H7 (cell line): ENCODE results near the gene ARHGAP23. TPM values are rescaled to one million over a fixed set of nuclear protein-coding genes. Genes with fewer than 3 reads are reported as not detected.
"Not testable (repeated sequence)": the region's sequence is repeated elsewhere in the genome, so short reads cannot be mapped to it uniquely, and the experiment has no call there.

Source experiments
- DNase-seq: peaks from one replicate; pipeline ENCODE4 v3.0.0; 2012
- H3K27me3 ChIP-seq: 2 replicates; pipeline ENCODE4 v1.6.0; 2011; ENCODE audit warnings: mild to moderate bottlenecking, low read length; ENCODE audit not compliant: control insufficient read depth, insufficient read depth
- H3K36me3 ChIP-seq: replicated peaks from 2 replicates; pipeline ENCODE4 v1.5.1; 2011; ENCODE audit warnings: low read length; ENCODE audit not compliant: control insufficient read depth, insufficient read depth
- H3K4me3 ChIP-seq: 2 replicates; pipeline ENCODE4 v1.5.1; 2011; ENCODE audit warnings: low read depth, mild to moderate bottlenecking, control low read depth, low read length, moderate library complexity; ENCODE audit not compliant: insufficient read depth
- total RNA-seq: library from RNA; depleted of rRNA; stranded (reverse); fragments of >200 nt; shearing (Covaris generic); gene quantifications from 2 replicates; pipeline ENCODE4 v1.2.3, GENCODE V29; 2014

ARHGAP23 gene
- total RNA-seq, 1 experiment from 2014 or later, result 15.4 TPM

DNA sequence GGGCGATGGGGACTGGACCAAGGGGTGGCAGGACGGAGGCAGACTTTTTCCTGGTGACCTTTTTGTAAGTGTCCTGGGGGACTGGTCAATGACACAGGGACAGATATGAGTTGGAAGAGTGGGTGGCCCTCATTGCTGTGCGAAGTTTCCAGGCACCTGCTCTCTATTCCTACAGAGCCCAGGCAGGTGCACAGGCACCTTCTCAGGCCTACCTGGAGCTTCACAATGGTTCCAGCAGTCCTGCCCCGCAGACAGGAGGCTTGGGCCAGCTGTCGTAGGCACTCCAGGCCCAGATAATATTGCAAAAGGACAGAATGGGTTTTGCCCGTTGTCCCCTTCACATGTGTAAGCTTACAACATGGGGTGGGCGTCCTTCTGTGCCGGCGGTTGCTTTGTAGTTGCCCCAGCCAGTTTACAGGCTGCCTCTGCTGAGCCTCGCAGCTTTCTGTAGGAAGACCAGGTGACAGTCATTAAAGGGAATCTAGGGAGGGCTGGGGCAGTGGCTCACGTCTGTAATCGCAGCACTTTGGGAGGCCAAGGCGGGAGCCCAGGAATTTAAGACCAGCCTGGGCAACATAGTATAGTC is 84.3 kb downstream of the ARHGAP23 start:
- Histone ChIP-seq H3K36me3 (no peaks in the 10 kb centered on the region), H3K4me3 (no peak overlapping the region), H3K27me3 (peaks cover 22% of the 10 kb centered on the region; the same call in 1 of the 2 replicates)
- DNase-seq, result peak; percentile 52

DNA sequence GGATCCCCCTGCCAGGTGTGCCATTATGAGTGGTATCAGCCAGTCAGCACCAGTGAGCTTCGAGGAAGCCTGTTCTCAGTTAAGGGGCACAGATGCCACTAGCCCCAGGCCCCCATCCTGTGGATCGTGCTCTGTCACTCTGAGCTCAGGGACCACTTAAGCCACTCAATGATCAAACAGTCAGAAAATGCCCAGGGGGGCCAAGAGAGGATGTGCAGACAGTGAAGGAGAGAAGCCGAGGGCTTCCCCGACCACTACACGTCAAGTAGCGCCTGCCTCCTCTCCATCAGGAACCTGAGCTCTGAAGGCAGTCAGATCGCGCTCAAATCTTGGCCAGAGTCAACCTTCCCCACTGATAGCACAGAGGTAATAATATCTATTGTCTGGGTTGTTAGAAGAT is 98.3 kb downstream of the ARHGAP23 start:
- H3K27me3 ChIP-seq, DNase-seq, H3K4me3 ChIP-seq, H3K36me3 ChIP-seq: not testable (repeated sequence)

DNA sequence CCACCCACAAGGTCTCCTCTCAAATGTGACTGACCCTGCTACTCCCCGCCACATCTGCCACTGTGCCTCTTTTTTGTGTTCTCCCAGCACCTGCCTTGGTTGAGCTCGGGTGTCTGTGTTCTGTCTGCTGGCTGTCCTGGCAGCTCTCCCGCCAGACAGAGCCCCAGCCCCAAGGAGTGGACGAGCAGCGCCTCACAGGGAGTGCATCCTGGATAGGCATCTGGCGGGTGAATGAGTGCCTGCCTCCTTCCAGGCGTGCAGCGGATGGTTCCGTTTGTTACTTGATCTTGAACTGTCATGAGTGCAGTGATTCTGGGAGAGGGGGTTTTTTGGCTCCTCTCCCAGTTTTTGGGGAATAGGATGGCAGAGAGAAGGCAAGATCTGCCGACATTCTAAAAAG is 99.9 kb downstream of the ARHGAP23 start:
- H3K36me3 ChIP-seq, H3K27me3 ChIP-seq, H3K4me3 ChIP-seq, DNase-seq: not testable (repeated sequence)

DNA sequence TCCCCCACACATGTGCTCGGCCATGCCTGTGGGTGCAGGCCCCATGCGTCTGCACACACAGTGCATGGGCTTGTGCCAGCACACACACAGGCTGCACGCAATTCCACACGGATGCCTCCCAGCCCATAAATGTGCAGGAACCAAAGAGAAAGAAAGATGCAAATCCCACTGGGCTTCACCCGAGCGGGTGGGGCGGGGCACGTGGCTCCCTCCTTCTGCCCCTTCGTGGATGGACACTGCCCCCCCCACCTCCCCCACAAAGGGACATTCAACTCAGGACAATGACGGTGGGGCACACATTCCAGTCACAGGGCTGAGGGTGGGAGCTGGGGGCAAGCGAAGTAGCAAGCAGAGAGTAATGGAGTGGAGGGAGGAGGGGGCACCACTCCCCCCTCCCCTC is 102.6 kb downstream of the ARHGAP23 start:
- H3K27me3 ChIP-seq, H3K36me3 ChIP-seq, H3K4me3 ChIP-seq, DNase-seq: not testable (repeated sequence)

DNA sequence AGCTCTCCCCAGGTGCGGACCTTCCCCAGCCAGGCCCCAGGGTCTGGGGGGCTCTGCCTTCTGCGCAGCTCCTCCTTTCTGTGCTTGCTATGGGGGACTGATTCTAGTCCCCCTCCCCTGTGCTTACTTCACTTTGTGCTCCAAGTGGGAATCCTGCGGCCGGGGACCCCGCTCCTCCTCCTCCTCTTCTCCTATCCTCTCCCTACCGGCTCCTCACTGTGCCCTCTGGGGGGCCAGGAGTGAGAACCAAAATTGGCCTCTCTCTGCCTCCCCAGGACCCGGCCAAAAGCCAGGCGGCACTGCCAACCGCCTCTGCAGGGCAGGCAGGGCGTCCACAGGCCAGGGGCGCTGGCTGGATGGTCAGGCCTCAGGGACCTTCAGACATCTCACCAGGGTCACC is 103.5 kb downstream of the ARHGAP23 start:
- DNase-seq, H3K36me3 ChIP-seq, H3K4me3 ChIP-seq, H3K27me3 ChIP-seq: not testable (repeated sequence)

DNA sequence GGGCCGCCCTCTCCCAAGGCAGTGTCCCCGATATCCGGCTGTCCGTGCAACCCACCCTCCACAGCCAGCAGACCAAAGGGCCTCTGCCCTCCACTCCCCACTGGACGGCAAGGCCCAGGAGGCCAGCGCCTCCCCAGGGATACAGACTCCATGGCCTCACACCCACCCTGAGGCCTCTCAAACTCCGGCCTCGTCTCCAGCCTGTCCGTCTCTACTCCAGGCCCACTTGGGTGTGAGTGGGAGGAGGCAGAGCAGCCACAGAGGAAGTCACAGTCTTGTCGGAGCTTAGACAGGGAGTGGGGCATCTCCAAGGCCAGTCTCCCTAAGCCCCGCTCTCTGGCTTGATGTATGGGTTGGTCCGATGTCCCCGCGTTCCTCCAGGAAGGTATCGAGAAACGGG is 104.2 kb downstream of the ARHGAP23 start:
- DNase-seq, result no peak
- no peak overlapping the region for H3K4me3 ChIP-seq
- no peaks in the 10 kb centered on the region for H3K36me3 ChIP-seq
- H3K27me3 ChIP-seq, result no peaks in the 10 kb centered on the region

DNA sequence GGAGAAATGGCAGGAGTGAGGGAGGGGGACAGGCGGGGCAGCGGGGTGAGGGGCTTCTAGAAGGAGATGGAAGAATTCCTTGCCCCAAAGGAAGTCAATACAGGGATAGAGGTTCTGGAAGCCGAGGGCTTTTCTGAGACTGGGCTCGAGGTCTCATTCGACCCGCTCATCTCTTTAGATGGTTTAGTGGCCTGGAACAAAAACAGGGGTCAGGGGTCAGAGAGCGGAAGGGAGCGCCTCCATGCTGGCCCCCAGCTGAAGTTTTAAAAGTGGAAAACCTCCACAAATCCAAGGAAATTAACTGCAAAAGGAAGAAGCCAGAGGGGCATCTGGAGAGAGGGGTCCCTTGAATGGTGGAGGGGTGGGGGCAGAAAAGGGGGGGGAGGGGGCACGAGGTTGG is 105.0 kb downstream of the ARHGAP23 start:
- no peaks in the 10 kb centered on the region for H3K36me3 ChIP-seq
- H3K27me3 ChIP-seq, result no peaks in the 10 kb centered on the region
- DNase-seq, result no peak
- no peak overlapping the region for H3K4me3 ChIP-seq

DNA sequence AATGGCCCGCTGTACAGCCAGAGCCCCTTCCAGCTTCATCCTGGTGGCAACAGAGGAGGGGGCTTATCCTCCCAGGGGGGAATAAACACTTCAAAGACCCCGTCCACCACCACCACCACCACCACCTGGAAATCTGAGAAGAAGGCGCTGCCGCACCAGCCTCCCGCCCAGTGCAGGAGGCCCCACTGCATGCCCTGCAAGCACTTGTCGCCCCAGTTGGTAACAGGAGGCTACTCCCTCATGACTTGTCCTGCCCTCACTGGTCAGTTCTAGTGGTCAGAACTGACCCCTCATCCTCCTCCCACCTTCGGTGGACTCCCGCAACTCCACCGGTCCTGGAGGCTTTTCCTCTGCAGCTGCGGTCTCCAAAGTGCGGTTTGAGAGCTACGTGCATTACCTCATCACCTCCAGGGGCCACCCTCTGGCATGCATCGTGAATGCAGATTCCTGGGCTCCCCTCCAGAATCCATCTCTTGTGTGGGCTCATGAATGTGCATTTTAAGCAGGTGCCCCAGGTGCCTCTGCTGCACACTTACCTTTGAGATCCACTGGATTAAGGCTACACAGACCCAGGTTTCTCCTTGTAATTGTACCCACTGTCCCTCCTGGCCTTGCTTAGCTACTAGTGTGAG is 105.7 kb downstream of the ARHGAP23 start:
- H3K27me3 ChIP-seq, result no peaks in the 10 kb centered on the region
- DNase-seq, result peak; percentile 64
- no peak overlapping the region for H3K4me3 ChIP-seq
- no peaks in the 10 kb centered on the region for H3K36me3 ChIP-seq

DNA sequence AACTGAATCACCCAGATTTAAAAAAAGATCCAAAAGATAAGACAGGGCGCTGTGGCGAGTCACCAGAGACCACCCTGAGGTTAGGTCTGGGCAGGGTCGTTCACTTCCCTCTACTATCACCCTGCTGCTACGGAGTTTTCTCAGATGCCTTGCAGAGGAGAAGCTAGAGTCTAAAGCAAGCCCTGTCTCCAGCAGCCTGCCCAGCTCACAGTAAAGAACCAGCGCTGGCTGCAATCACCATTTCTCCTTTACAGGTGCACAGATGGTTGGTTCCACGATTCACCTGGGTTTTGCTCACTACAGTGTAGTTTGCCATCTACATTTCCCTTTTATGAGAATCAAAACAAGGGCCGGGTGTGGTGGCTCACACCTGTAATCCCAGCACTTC is 106.2 kb downstream of the ARHGAP23 start:
- no peak for DNase-seq
- no peaks in the 10 kb centered on the region for H3K36me3 ChIP-seq
- H3K4me3 ChIP-seq, result no peak overlapping the region
- H3K27me3 ChIP-seq, result no peaks in the 10 kb centered on the region

DNA sequence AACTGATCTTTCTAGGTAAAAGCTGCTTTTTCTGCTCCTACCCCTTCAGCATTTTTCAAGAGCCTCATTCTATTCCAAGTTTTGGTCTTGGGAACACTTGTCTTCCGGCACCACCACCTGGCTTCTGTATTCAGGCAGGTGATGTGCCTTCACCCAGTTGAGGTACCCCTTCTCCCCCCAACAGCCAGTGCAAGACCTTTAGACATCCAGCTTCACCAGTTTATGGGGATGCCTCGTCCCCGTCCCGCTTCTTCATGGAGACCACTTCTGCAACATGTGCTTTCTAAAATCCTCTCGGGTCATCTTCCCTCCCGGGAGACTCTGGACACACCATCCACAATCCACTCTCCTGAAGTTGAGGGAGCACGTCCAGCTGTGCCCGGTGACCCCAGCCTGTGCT is 107.6 kb downstream of the ARHGAP23 start:
- DNase-seq, result no peak
- Histone ChIP-seq H3K36me3 (no peaks in the 10 kb centered on the region), H3K4me3 (no peak overlapping the region), H3K27me3 (no peaks in the 10 kb centered on the region; the same call in 1 of the 2 replicates)

DNA sequence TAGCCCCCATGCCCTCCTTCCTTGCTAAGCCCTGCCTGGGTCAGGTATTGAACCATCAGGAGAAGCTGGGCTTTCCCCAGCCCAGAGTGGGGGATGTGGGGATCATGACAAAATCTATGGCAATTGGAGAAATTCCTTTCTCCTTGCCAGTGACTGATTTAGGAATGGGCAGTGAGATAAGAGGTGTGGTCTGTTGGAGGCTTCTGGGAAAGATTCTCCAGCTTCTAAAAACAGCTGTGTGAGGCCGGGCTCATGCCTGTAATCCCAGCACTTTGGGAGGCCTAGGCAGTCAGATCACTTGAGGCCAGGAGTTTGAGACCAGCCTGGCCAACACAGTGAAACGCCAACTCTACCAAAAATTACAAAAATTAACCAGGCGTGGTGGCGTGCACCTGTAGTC is 108.4 kb downstream of the ARHGAP23 start:
- H3K4me3 ChIP-seq, result no peak overlapping the region
- H3K36me3 ChIP-seq, result no peaks in the 10 kb centered on the region
- no peak for DNase-seq
- no peaks in the 10 kb centered on the region; the same call in 1 of the 2 replicates for H3K27me3 ChIP-seq

DNA sequence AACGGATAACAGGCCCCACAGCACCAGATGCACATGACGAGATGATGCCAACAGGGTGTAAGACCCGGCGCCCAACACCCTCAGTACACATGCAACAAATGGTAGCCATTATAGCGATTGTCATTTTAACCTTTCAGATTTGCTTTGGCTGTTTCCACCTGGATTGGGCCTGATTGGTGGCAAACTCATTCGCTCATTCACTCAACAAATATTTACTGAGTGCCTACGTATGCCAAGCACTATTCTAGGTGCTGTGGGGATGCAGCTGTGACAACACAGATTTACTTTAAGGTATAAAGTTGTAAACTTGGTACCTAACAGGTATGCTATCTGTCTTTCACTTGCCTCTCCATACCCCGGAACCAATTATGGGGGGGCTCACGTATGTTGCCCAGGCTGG is 110.6 kb downstream of the ARHGAP23 start:
- Histone ChIP-seq H3K27me3 (no peaks in the 10 kb centered on the region; the same call in 1 of the 2 replicates), H3K4me3 (no peak overlapping the region), H3K36me3 (no peaks in the 10 kb centered on the region)
- no peak for DNase-seq

DNA sequence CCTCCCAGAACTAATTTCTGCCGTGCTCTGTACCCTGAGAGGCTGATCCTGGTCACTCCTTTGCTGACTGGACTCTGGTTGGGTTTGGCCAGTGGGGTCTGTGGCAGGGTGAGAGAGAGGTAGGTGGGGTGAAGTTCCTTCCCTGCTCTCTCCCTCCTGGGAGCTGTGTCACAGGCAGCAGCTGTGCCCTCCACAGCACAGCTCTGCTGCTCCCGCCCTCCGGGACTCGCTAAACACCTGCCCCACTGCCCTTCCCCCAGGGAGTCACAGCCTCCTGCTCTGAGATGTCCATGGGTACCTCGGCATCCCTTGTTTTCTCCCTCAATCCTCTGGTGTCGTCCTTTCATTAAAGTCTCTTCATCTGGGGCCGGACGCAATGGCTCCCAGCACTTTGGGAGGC is 111.1 kb downstream of the ARHGAP23 start:
- Histone ChIP-seq H3K4me3 (no peak overlapping the region), H3K36me3 (no peaks in the 10 kb centered on the region), H3K27me3 (no peaks in the 10 kb centered on the region; the same call in 1 of the 2 replicates)
- DNase-seq, result no peak

DNA sequence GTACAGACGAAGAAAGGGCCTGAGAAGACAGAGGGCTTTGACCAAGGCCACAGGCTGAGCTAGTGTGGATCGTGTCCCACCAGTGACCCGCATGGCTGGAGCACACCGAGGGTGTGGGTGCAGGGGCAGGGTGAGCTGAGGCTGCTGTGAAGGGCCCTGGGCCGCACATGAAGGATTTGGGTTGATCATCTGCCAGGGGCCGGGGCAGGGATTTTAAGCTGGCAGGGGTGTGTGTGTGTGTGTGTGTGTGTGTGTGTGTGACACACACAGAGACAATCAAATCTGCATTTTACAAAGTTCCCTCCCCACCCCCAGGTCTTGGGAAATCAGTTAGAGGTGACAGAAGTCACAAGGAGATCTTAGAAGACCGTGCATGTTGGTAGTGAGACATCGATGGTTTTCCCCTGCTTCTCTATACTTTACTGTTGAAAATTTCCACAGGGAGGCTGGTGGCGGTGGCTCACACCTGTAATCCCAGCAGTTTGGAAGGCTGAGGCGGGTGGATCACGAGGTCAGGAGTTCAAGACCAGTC is 112.3 kb downstream of the ARHGAP23 start:
- Histone ChIP-seq H3K27me3 (no peaks in the 10 kb centered on the region; the same call in 1 of the 2 replicates), H3K4me3 (no peak overlapping the region), H3K36me3 (no peaks in the 10 kb centered on the region)
- DNase-seq, result no peak

DNA sequence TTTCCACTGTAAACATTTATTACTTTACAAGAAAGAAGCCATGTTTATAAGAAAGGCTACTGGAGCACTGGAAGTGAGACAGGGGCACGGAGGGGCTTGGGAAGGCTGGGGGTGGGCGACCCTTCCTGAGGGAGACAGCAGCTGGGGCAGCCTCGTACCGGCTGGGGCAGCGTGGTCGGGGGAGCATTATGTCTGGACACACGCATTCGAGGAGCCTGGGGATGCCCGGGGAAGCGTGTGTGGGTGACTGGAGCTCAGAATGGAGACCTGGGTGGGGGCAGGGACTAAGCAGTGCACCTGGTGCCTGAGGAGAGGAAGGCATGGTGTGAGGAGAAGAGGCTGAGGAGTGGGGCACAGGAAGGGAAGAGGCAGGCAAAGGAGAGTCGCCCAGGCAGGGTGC is 113.0 kb downstream of the ARHGAP23 start:
- Histone ChIP-seq H3K27me3 (no peaks in the 10 kb centered on the region; the same call in 1 of the 2 replicates), H3K4me3 (no peak overlapping the region), H3K36me3 (no peaks in the 10 kb centered on the region)
- DNase-seq, result no peak
